BJ (cell line): Measurements from ENCODE around the gene CARMIL3. TPM values are rescaled to one million over a fixed set of nuclear protein-coding genes. Genes with fewer than 3 reads are reported as not detected.
"Not testable (repeated sequence)": the region's sequence is repeated elsewhere in the genome, so short reads cannot be mapped to it uniquely, and the experiment has no call there.

Source experiments
- CTCF ChIA-PET: fragments of 350-600 bp; formaldehyde crosslinking; extraction: SDS; loops from one replicate; lab custom pipeline; 2021; ENCODE audit warnings: antibody characterized with exemption, inconsistent platforms; lab: Yijun Ruan, JAX
- POLR2A ChIA-PET: fragments of 300-600 bp; sonication (Branson Sonifier 250); formaldehyde crosslinking; extraction: SDS; loops from one replicate; lab custom pipeline; 2021; ENCODE audit warnings: antibody characterized with exemption; lab: Charles Lee
- DNase-seq: peaks from one replicate; pipeline ENCODE4 v3.0.0-alpha.2; 2011; ENCODE audit warnings: low read depth
- H3K27me3 ChIP-seq: 2 replicates; pipeline ENCODE4 v1.6.0; 2011; ENCODE audit warnings: low read length; ENCODE audit not compliant: control insufficient read depth, insufficient read depth
- H3K36me3 ChIP-seq: 2 replicates; pipeline ENCODE4 v1.5.1; 2011; ENCODE audit warnings: low read length; ENCODE audit not compliant: control insufficient read depth, insufficient read depth
- H3K4me3 ChIP-seq: 2 replicates; pipeline ENCODE4 v1.5.1; 2011; ENCODE audit warnings: low read depth, mild to moderate bottlenecking, control low read depth, low read length
- CTCF ChIP-seq: IDR thresholded peaks from 2 replicates; pipeline ENCODE4 v1.5.1; 2011; ENCODE audit warnings: low read depth, mild to moderate bottlenecking, control low read depth, inconsistent platforms, low read length, moderate library complexity; ENCODE audit not compliant: insufficient read depth
- polyA plus RNA-seq: library from polyadenylated mRNA; depleted of rRNA; stranded (reverse); fragments of >200 nt; gene quantifications from 2 replicates; pipeline ENCODE4 v1.2.3, GENCODE V29; 2011

The CARMIL3 gene
- polyA plus RNA-seq, 1 experiment = 0.04 TPM

DNA sequence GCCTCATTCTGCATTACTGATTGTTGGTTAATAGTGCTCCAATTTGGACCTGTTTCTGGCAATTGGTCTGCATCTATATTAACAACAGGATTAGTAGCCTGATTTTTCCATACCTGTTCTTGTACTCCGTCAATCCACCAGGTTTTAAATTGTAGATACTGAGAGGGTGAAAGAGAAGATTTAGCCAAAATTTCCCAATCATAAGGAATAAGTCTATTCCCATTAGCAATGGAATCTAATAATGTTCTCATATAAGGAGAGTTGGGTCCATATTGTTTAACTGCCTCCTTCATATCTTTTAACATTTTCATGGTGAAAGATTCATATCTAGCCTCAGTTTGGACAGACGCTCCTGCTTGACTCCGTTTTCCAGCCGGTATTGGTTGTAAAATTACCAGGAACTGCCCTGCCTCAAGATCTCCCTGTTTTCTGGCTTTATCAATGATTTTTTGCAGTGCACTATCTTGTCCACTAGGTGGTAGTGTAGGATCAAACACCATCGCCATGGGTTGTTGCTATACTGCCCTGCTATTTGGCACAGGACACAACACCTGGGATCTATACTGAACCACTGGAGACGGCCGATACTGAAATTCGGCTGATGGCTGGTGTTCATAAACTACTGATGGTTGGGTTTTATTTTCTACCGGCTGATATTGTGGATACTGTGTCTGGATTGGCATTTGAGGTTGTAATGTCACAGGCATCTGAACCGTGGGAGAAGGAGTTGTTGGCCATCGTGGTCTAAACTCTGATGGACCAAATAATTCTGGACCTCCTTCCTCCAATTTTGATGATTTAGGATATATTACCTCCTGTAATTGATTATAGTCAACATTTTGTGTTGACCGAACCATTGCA lies 37.9 kb upstream of the CARMIL3 start:
- ChIA-PET CTCF (interaction anchor here (0.7 to 1.6 kb wide), 9 partner anchors 22 to 95 kb away, joined by 3 to 8 read pairs (median 4); partner anchors contain the start of gene PCK2), POLR2A (no interaction called here)
- no peaks in the 10 kb centered on the region for H3K36me3 ChIP-seq
- TF ChIP-seq CTCF = peak; percentile 83
- no peak overlapping the region for H3K4me3 ChIP-seq
- H3K27me3 ChIP-seq = no peaks in the 10 kb centered on the region
- DNase-seq = peak; percentile 4

- POLR2A ChIA-PET, H3K4me3 ChIP-seq, DNase-seq, H3K36me3 ChIP-seq, H3K27me3 ChIP-seq: not testable (repeated sequence)
- CTCF ChIA-PET = interaction anchor here (0.7 to 1.6 kb wide), 3 partner anchors 41 to 93 kb away, joined by 3 to 8 read pairs (median 6); partner anchors contain the start of gene PCK2
Measured at GRCh38 chr14:24015745-24016144, 36.1 kb upstream of the CARMIL3 start.

- H3K4me3 ChIP-seq, H3K27me3 ChIP-seq, POLR2A ChIA-PET, DNase-seq, H3K36me3 ChIP-seq, CTCF ChIA-PET: not testable (repeated sequence)
Measured at GRCh38 chr14:24018978-24019377, 32.8 kb upstream of the CARMIL3 start.

DNA sequence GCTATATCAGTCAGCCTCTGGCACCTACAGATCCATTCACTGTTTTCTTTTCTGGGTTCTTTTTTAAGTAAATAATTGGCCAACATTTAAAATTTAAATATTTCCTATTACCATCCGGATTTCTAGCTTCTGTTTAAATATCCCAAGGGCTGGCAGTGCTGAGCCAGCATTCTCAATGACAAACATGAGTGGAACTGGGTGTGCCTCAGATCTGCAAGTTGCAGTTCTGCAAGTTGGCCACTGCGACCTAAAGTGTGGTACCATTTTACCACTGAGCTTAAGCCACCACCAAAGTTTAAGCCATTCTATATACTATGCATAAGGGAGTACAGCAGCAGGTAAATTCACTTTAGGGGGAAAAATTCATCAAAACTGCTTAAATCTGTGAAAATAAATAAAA lies 31.9 kb upstream of the CARMIL3 start:
- DNase-seq, H3K36me3 ChIP-seq, H3K4me3 ChIP-seq, CTCF ChIA-PET, H3K27me3 ChIP-seq, POLR2A ChIA-PET: not testable (repeated sequence)
- peak; percentile 11; the same call in 1 of the 2 replicates for TF ChIP-seq CTCF

DNA sequence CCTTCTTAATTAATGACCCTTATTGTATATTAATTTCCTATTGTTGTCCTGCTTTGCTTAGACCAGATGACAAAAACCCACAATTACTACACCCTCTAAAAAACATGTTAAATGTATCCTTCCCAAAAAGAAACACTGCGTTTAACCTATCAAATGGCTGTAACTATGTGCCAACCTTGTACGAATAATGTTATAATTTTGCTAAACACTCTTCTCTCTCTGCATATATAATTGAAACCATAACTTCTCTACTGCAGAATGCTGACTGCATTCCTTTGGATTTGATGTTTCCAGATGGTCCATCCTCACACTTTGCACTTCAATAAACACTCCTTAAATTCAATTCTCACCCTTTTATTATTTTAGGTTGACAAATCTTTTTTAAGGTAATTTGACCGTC lies 31.3 kb upstream of the CARMIL3 start:
- H3K4me3 ChIP-seq, DNase-seq, H3K36me3 ChIP-seq, H3K27me3 ChIP-seq, CTCF ChIA-PET, POLR2A ChIA-PET: not testable (repeated sequence)

GRCh38 chr14:24024939-24025418 lies 26.8 kb upstream of the CARMIL3 start:
- CTCF ChIA-PET, H3K4me3 ChIP-seq, POLR2A ChIA-PET, DNase-seq, H3K36me3 ChIP-seq, H3K27me3 ChIP-seq: not testable (repeated sequence)

- H3K27me3 ChIP-seq, H3K36me3 ChIP-seq, CTCF ChIA-PET, DNase-seq, H3K4me3 ChIP-seq, POLR2A ChIA-PET: not testable (repeated sequence)
Measured at GRCh38 chr14:24029687-24030086, 22.1 kb upstream of the CARMIL3 start.

GRCh38 chr14:24031331-24031730 lies 20.5 kb upstream of the CARMIL3 start:
- H3K27me3 ChIP-seq, POLR2A ChIA-PET, CTCF ChIA-PET, H3K36me3 ChIP-seq, H3K4me3 ChIP-seq, DNase-seq: not testable (repeated sequence)
